Stimulated activated naive CD8-positive, alpha-beta T cell treated with anti-CD3 and anti-CD28 coated beads, Interleukin-15, amount 100 ng/mL, for 72 hours (primary cell): ENCODE results near the gene NMNAT2.

ENCODE experiments used
- ATAC-seq: fragments of 150-1000 bp; cut with Tn5 transposase; 2 replicates; pipeline ENCODE4 v1.10.0; 2021; ENCODE audit warnings: mild to moderate bottlenecking, moderate library complexity
- DNase-seq, 2 donors: peaks; one replicate each; pipeline ENCODE4 v3.0.0; 2021 to 2022
- H3K27ac Mint-ChIP-seq, 2 donors: one replicate each; pipeline ENCODE4 v1.8.0; 2022; ENCODE audit warnings: mild to moderate bottlenecking in 2 of 2, mixed read lengths in 2 of 2, moderate library complexity in 2 of 2
- H3K27me3 Mint-ChIP-seq: one replicate; pipeline ENCODE4 v1.8.0; 2022; ENCODE audit warnings: mixed read lengths
- H3K4me1 Mint-ChIP-seq: one replicate; pipeline ENCODE4 v1.8.0; 2022; ENCODE audit warnings: mild to moderate bottlenecking, mixed read lengths
- H3K4me3 Mint-ChIP-seq, 2 donors: one replicate each; pipeline ENCODE4 v1.8.0; 2022; ENCODE audit warnings: mild to moderate bottlenecking in 2 of 2, mixed read lengths in 2 of 2, moderate library complexity in 1 of 2
- H3K9me3 Mint-ChIP-seq, 2 donors: one replicate each; pipeline ENCODE4 v1.8.0; 2022; ENCODE audit warnings: mixed read lengths in 2 of 2

Gene NMNAT2

GRCh38 chr1:183223467-183223866, 194.7 kb downstream of the NMNAT2 start:
- DNase-seq (no peak), ATAC-seq (no peak)
- H3K27me3 Mint-ChIP-seq = no peaks in the 10 kb centered on the region
- H3K4me3 Mint-ChIP-seq = no peak overlapping the region
- H3K4me1 Mint-ChIP-seq = peaks cover 34% of the 10 kb centered on the region
- no peaks in the 10 kb centered on the region for H3K9me3 Mint-ChIP-seq
- H3K27ac Mint-ChIP-seq = no peak overlapping the region

- Mint-ChIP-seq H3K27me3 (no peaks in the 10 kb centered on the region), H3K4me1 (peaks cover 37% of the 10 kb centered on the region), H3K9me3 (no peaks in the 10 kb centered on the region), H3K4me3 (no peak overlapping the region), H3K27ac (no peak overlapping the region)
- DNase-seq (no peak), ATAC-seq (no peak)
These were observed 195.3 kb downstream of the NMNAT2 start for GRCh38 chr1:183222909-183223308.

GRCh38 chr1:183219616-183220009, 198.6 kb downstream of the NMNAT2 start:
- Mint-ChIP-seq H3K27ac (peak overlapping the region in 1 of 2 donors; percentile 78), H3K4me1 (peaks cover 24% of the 10 kb centered on the region), H3K4me3 (peak overlapping the region in 1 of 2 donors; percentile 2), H3K27me3 (no peaks in the 10 kb centered on the region), H3K9me3 (no peaks in the 10 kb centered on the region)
- no peak for ATAC-seq
- DNase-seq = no peak

GRCh38 chr1:183218971-183219615, 199.1 kb downstream of the NMNAT2 start:
- ATAC-seq (peak; percentile 73), DNase-seq (peak; percentile 21 to 26)
- Mint-ChIP-seq H3K27ac (peak overlapping the region in 1 of 2 donors; percentile 60), H3K4me3 (peak overlapping the region in 1 of 2 donors; percentile 13), H3K9me3 (no peaks in the 10 kb centered on the region), H3K4me1 (peaks cover 24% of the 10 kb centered on the region), H3K27me3 (no peaks in the 10 kb centered on the region)

GRCh38 chr1:183218027-183218618, 200.1 kb downstream of the NMNAT2 start:
- H3K4me3 Mint-ChIP-seq = no peak overlapping the region
- ATAC-seq = peak; percentile 3

GRCh38 chr1:183215936-183216335, 202.2 kb downstream of the NMNAT2 start:
- Mint-ChIP-seq H3K9me3 (no peaks in the 10 kb centered on the region), H3K4me3 (no peak overlapping the region), H3K27me3 (peaks cover 12% of the 10 kb centered on the region), H3K4me1 (peaks cover 24% of the 10 kb centered on the region), H3K27ac (no peak overlapping the region)
- no peak for ATAC-seq
- no peak for DNase-seq

More at GRCh38 chr1:183218027-183218618, 200.1 kb downstream of the NMNAT2 start:
- H3K4me1 Mint-ChIP-seq = peaks cover 24% of the 10 kb centered on the region
- peaks cover under 1% of the 10 kb centered on the region for H3K27me3 Mint-ChIP-seq
- H3K9me3 Mint-ChIP-seq = no peaks in the 10 kb centered on the region
- DNase-seq = no peak
- peak overlapping the region in 1 of 2 donors; percentile 13 for H3K27ac Mint-ChIP-seq

- Mint-ChIP-seq H3K27ac (no peak overlapping the region), H3K9me3 (no peaks in the 10 kb centered on the region)
- no peak for DNase-seq
These were observed 203.0 kb downstream of the NMNAT2 start for GRCh38 chr1:183215076-183215720.

GRCh38 chr1:183214021-183214970, 203.9 kb downstream of the NMNAT2 start:
- Mint-ChIP-seq H3K9me3 (no peaks in the 10 kb centered on the region), H3K27ac (no peak overlapping the region), H3K27me3 (peaks cover 12% of the 10 kb centered on the region), H3K4me3 (no peak overlapping the region), H3K4me1 (peaks cover 18% of the 10 kb centered on the region)
- no peak for ATAC-seq
- no peak for DNase-seq

More at GRCh38 chr1:183215076-183215720, 203.0 kb downstream of the NMNAT2 start:
- H3K27me3 Mint-ChIP-seq = peaks cover 12% of the 10 kb centered on the region
- ATAC-seq = no peak
- H3K4me1 Mint-ChIP-seq = peaks cover 21% of the 10 kb centered on the region
- no peak overlapping the region for H3K4me3 Mint-ChIP-seq

GRCh38 chr1:183212870-183213269, 205.3 kb downstream of the NMNAT2 start:
- DNase-seq = no peak
- no peak overlapping the region for H3K27ac Mint-ChIP-seq
- peaks cover 6% of the 10 kb centered on the region for H3K4me1 Mint-ChIP-seq
- ATAC-seq = no peak
- H3K9me3 Mint-ChIP-seq = no peaks in the 10 kb centered on the region
- H3K4me3 Mint-ChIP-seq = no peak overlapping the region
- H3K27me3 Mint-ChIP-seq = peaks cover 12% of the 10 kb centered on the region

- H3K27ac Mint-ChIP-seq = no peak overlapping the region
- no peak for ATAC-seq
- peaks cover 12% of the 10 kb centered on the region for H3K27me3 Mint-ChIP-seq
- DNase-seq = no peak
- H3K4me1 Mint-ChIP-seq = peaks cover 6% of the 10 kb centered on the region
- H3K9me3 Mint-ChIP-seq = no peaks in the 10 kb centered on the region
- H3K4me3 Mint-ChIP-seq = no peak overlapping the region
These were observed 207.5 kb downstream of the NMNAT2 start for GRCh38 chr1:183210681-183211080.

GRCh38 chr1:183209533-183210158, 208.5 kb downstream of the NMNAT2 start:
- Mint-ChIP-seq H3K4me3 (no peak overlapping the region), H3K4me1 (peaks cover 6% of the 10 kb centered on the region), H3K9me3 (no peaks in the 10 kb centered on the region), H3K27ac (peak overlapping the region; percentile 9 to 47), H3K27me3 (peaks cover 12% of the 10 kb centered on the region)
- ATAC-seq (peak; percentile 97), DNase-seq (peak; percentile 14 to 20)

GRCh38 chr1:183206538-183207122, 211.6 kb downstream of the NMNAT2 start:
- no peak overlapping the region for H3K4me3 Mint-ChIP-seq
- no peak for ATAC-seq
- no peaks in the 10 kb centered on the region for H3K27me3 Mint-ChIP-seq
- peaks cover 6% of the 10 kb centered on the region for H3K4me1 Mint-ChIP-seq
- H3K27ac Mint-ChIP-seq = no peak overlapping the region
- H3K9me3 Mint-ChIP-seq = no peaks in the 10 kb centered on the region
- DNase-seq = no peak

GRCh38 chr1:183205196-183205781, 212.9 kb downstream of the NMNAT2 start:
- peaks cover 6% of the 10 kb centered on the region for H3K4me1 Mint-ChIP-seq
- H3K27me3 Mint-ChIP-seq = peaks cover 12% of the 10 kb centered on the region
- no peak for ATAC-seq
- H3K4me3 Mint-ChIP-seq = no peak overlapping the region
- no peak overlapping the region for H3K27ac Mint-ChIP-seq
- H3K9me3 Mint-ChIP-seq = no peaks in the 10 kb centered on the region
- DNase-seq = no peak

GRCh38 chr1:183203094-183203493, 215.1 kb downstream of the NMNAT2 start:
- Mint-ChIP-seq H3K4me3 (no peak overlapping the region), H3K4me1 (no peaks in the 10 kb centered on the region), H3K27me3 (peaks cover 14% of the 10 kb centered on the region), H3K9me3 (no peaks in the 10 kb centered on the region), H3K27ac (no peak overlapping the region)
- peak; percentile 52 for ATAC-seq
- DNase-seq = no peak
